Fibroblast of pulmonary artery (primary cell): ENCODE data around the gene TIAM2.

Experiments used
- DNase-seq: peaks from one replicate; pipeline ENCODE4 v3.0.0-alpha.2; 2010; ENCODE audit warnings: low read depth
- H3K4me3 ChIP-seq: replicated peaks from 2 replicates; pipeline ENCODE4 v1.5.1; 2011; ENCODE audit warnings: low read depth, mild to moderate bottlenecking, control low read depth, low read length, moderate library complexity
- CTCF ChIP-seq: IDR thresholded peaks from 2 replicates; pipeline ENCODE4 v1.5.1; 2011; ENCODE audit warnings: mild to moderate bottlenecking, control low read depth, low read length, inconsistent platforms; ENCODE audit errors: missing control alignments

TIAM2 gene

GRCh38 chr6:155040901-155041650 is 46.0 kb downstream of the TIAM2 start:
- no peak overlapping the region for H3K4me3 ChIP-seq
- no peak for DNase-seq
- TF ChIP-seq CTCF, result no peak

GRCh38 chr6:155041741-155042279 is 46.7 kb downstream of the TIAM2 start:
- TF ChIP-seq CTCF, result no peak
- no peak for DNase-seq
- no peak overlapping the region for H3K4me3 ChIP-seq

GRCh38 chr6:155042983-155043382 is 47.9 kb downstream of the TIAM2 start:
- TF ChIP-seq CTCF, result no peak
- DNase-seq, result no peak
- no peak overlapping the region for H3K4me3 ChIP-seq

GRCh38 chr6:155045561-155046404 is 50.7 kb downstream of the TIAM2 start:
- TF ChIP-seq CTCF, result no peak
- H3K4me3 ChIP-seq, result no peak overlapping the region
- DNase-seq, result no peak

GRCh38 chr6:155047523-155047922 is 52.4 kb downstream of the TIAM2 start:
- no peak overlapping the region for H3K4me3 ChIP-seq
- TF ChIP-seq CTCF, result no peak
- no peak for DNase-seq

- TF ChIP-seq CTCF, result no peak
Observed at GRCh38 chr6:155050311-155050710, 55.2 kb downstream of the TIAM2 start.

More at GRCh38 chr6:155050311-155050710, 55.2 kb downstream of the TIAM2 start:
- no peak for DNase-seq
- H3K4me3 ChIP-seq, result no peak overlapping the region
